Pancreas (tissue), 10 donors: ENCODE data around the gene TDRKH. TPM values are rescaled to one million over a fixed set of nuclear protein-coding genes. Genes with fewer than 3 reads are reported as not detected.

Experiments
- ATAC-seq, 4 donors: fragments of 200-7000 bp; cut with Tn5 transposase; one replicate each; pipeline versions ENCODE4 v1.8.0 to v1.9.1; 2020; ENCODE audit warnings: mild to moderate bottlenecking in 4 of 4, moderate library complexity in 4 of 4
- DNase-seq, 6 donors: peaks; one replicate each; pipeline ENCODE4 v3.0.0-alpha.2; 2020
- FAIRE-seq: peaks from 2 replicates; lab custom pipeline; 2012; peaks lifted over from hg19 to GRCh38; lab: Jason Lieb, UNC
- H3K27ac ChIP-seq, 4 donors: fragments of 200-600 bp; sonication (generic); 1 replicate in 3 of 4; 2 replicates in 1 of 4; pipeline versions ENCODE4 v1.5.0 to v1.8.0; 2020
- H3K27me3 ChIP-seq, 4 donors: fragments of 200-600 bp; one replicate each; pipeline ENCODE4 v1.8.0; 2021
- H3K36me3 ChIP-seq, 3 donors: fragments of 200-600 bp; sonication (generic) in 1 of 3; one replicate each; pipeline versions ENCODE4 v1.5.0 to v1.8.0; 2020 to 2021
- H3K4me1 ChIP-seq, 3 donors: fragments of 200-600 bp; one replicate each; pipeline ENCODE4 v1.8.0; 2021
- H3K4me3 ChIP-seq, 4 donors: fragments of 200-600 bp; sonication (generic) in 2 of 4; one replicate each; pipeline versions ENCODE4 v1.5.0 to v1.8.0; 2020 to 2021
- H3K9me3 ChIP-seq, 4 donors: fragments of 200-600 bp; one replicate each; pipeline ENCODE4 v1.8.0; 2021
- CTCF ChIP-seq, 4 donors: fragments of 200-600 bp; sonication (generic) in 3 of 4; IDR thresholded peaks; one replicate each; pipeline versions ENCODE4 v1.5.0 to v1.8.0; 2021; ENCODE audit warnings: antibody characterized with exemption in 4 of 4
- WGBS, 2 donors: extraction: QIAGEN DNeasy Blood & Tissue Kit; methylation state at CpG; one replicate each; pipeline ENCODE4 v1.1.7; 2013; 5-methylcytosine and 5-hydroxymethylcytosine counted together
- intact Hi-C, 3 donors: fragments of 100-400 bp; cut with DNase I; formaldehyde crosslinking; loops; one replicate each; pipeline versions ENCODE4 v1.11.1 to v1.14.2; 2022
- polyA plus RNA-seq, 2 donors: library from polyadenylated mRNA; stranded (reverse); fragments of 200-250 nt; gene quantifications; one replicate each; pipeline ENCODE4 v1.2.3, GENCODE V29; 2013
- total RNA-seq, 6 donors: library from RNA; stranded (reverse); fragmentation: NEBNext Ultra II Directional in 4 of 6; extraction: Animal tissue kit (Norgen Biotek cat#: 25700) in 4 of 6; gene quantifications; one replicate each; pipeline versions ENCODE4 v1.2.1 to v1.2.4, GENCODE V29; 2021 to 2023
- donor health status: healthy with polysubstance abuse.
- donor health status: DM: no; HTN: no; CAD: no; lungs with moderate emphysema.
- donor health status: DM: no; HTN: no; CAD: no.
- donor health status: control.
- donor health status: control.
- donor health status: Bipolar disorder and iron deficiency.
- donor health status: DM: yes; HTN: yes; CAD: no.
- donor health status: DM: no; HTN: no; CAD: no.
- donor health status: DM: no; HTN: no; CAD: no.
- donor health status: DM: yes; HTN: yes; CAD: no.

TDRKH gene
- total and polyA plus RNA-seq, 8 donors: 2.6 to 7.5 (median 3.7) TPM

- intact Hi-C loops: loop anchor here in 1 of 3 donors (10.0 kb wide), 1 partner anchor 51 kb away; no protein-coding TSS in a partner anchor
- Histone ChIP-seq H3K9me3 (no peaks in the 10 kb centered on the region), H3K4me3 (no peak overlapping the region), H3K4me1 (peaks cover 9 to 26% (median 18%) of the 10 kb centered on the region in 3 donors), H3K36me3 (peaks cover 0 to 21% (median 2%) of the 10 kb centered on the region in 3 donors), H3K27ac (no peak overlapping the region), H3K27me3 (no peaks in the 10 kb centered on the region)
- FAIRE-seq: no peak
- no peak for ATAC-seq
- 64 to 67% methylated on average over 21 of the region's 21 CpGs for WGBS, 2 donors
- no peak for DNase-seq
- TF ChIP-seq CTCF (IDR thresholded peaks at IDR 0.05): no peak
Observed at GRCh38 chr1:151825751-151826660, 35.7 kb upstream of the TDRKH start.

GRCh38 chr1:151825204-151825603, 34.9 kb upstream of the TDRKH start:
- ATAC-seq: no peak
- intact Hi-C loops: loop anchor here in 1 of 3 donors (10.0 kb wide), 1 partner anchor 50 kb away; no protein-coding TSS in a partner anchor

GRCh38 chr1:151823175-151823574, 32.9 kb upstream of the TDRKH start:
- FAIRE-seq (no peak), DNase-seq (no peak), ATAC-seq (no peak)
- H3K9me3 ChIP-seq: no peaks in the 10 kb centered on the region
- no peak overlapping the region for H3K27ac ChIP-seq
- TF ChIP-seq CTCF (IDR thresholded peaks at IDR 0.05): no peak
- peaks cover 9 to 30% (median 20%) of the 10 kb centered on the region in 3 donors for H3K4me1 ChIP-seq
- no peak overlapping the region for H3K4me3 ChIP-seq
- peaks cover 0 to 16% (median 1%) of the 10 kb centered on the region in 3 donors for H3K36me3 ChIP-seq
- intact Hi-C loops: loop anchor here in 1 of 3 donors (10.0 kb wide), 1 partner anchor 48 kb away; no protein-coding TSS in a partner anchor
- WGBS, 2 donors: 76 to 87% methylated on average over 8 of the region's 8 CpGs
- H3K27me3 ChIP-seq: no peaks in the 10 kb centered on the region

More at GRCh38 chr1:151825204-151825603, 34.9 kb upstream of the TDRKH start:
- DNase-seq: no peak
- peaks cover 17 to 34% (median 26%) of the 10 kb centered on the region in 3 donors for H3K4me1 ChIP-seq
- no peak for TF ChIP-seq CTCF (IDR thresholded peaks at IDR 0.05)
- H3K27ac ChIP-seq: no peak overlapping the region
- H3K4me3 ChIP-seq: no peak overlapping the region
- peaks cover 0 to 21% (median 2%) of the 10 kb centered on the region in 3 donors for H3K36me3 ChIP-seq
- H3K27me3 ChIP-seq: no peaks in the 10 kb centered on the region
- WGBS, 2 donors: 77 to 79% methylated on average over 9 of the region's 9 CpGs
- H3K9me3 ChIP-seq: no peaks in the 10 kb centered on the region
- FAIRE-seq: no peak

- peaks cover 9 to 30% (median 18%) of the 10 kb centered on the region in 3 donors for H3K4me1 ChIP-seq
- H3K27ac ChIP-seq: peak overlapping the region in 1 of 4 donors; percentile 17
- no peak for TF ChIP-seq CTCF (IDR thresholded peaks at IDR 0.05)
- H3K4me3 ChIP-seq: no peak overlapping the region
- 85 to 86% methylated on average over 7 of the region's 7 CpGs for WGBS, 2 donors
- peaks cover 0 to 15% (median 0%) of the 10 kb centered on the region in 3 donors for H3K36me3 ChIP-seq
- intact Hi-C loops: loop anchor here in 1 of 3 donors (10.0 kb wide), 1 partner anchor 48 kb away; no protein-coding TSS in a partner anchor
- FAIRE-seq: no peak
- no peak for DNase-seq
- ATAC-seq: no peak
- no peaks in the 10 kb centered on the region for H3K9me3 ChIP-seq
- no peaks in the 10 kb centered on the region for H3K27me3 ChIP-seq
Observed at GRCh38 chr1:151822404-151822803, 32.1 kb upstream of the TDRKH start.
